Dendritic cell treated with granulocyte-macrophage colony-stimulating factor and Interleukin-4, amounts not matched to agents 40 ng/mL and 50 ng/mL, for 4 days (primary cell): Measurements from ENCODE around the gene ADGRG3.
"Not testable (repeated sequence)": the region's sequence is repeated elsewhere in the genome, so short reads cannot be mapped to it uniquely, and the experiment has no call there.

Experiments used
- H3K27ac Mint-ChIP-seq: one replicate; pipeline ENCODE4 v1.8.0; 2022; ENCODE audit warnings: mild to moderate bottlenecking, mixed read lengths
- H3K27me3 Mint-ChIP-seq: one replicate; pipeline ENCODE4 v1.8.0; 2022; ENCODE audit warnings: mild to moderate bottlenecking, mixed read lengths
- H3K36me3 Mint-ChIP-seq: one replicate; pipeline ENCODE4 v1.8.0; 2022; ENCODE audit warnings: low read depth, mixed read lengths
- H3K4me1 Mint-ChIP-seq: one replicate; pipeline ENCODE4 v1.8.0; 2022; ENCODE audit warnings: low read depth, mixed read lengths
- H3K4me3 Mint-ChIP-seq: one replicate; pipeline ENCODE4 v1.8.0; 2022; ENCODE audit warnings: mild to moderate bottlenecking, moderate library complexity, mixed read lengths
- H3K9me3 Mint-ChIP-seq: one replicate; pipeline ENCODE4 v1.8.0; 2022; ENCODE audit warnings: mixed read lengths
- intact Hi-C: fragments of 100-400 bp; cut with micrococcal nuclease; formaldehyde crosslinking; loops from one replicate; pipeline ENCODE4 v1.15.0; 2022

The ADGRG3 gene

GRCh38 chr16:57668630-57669475 lies 747 bp downstream of the ADGRG3 start:
- Mint-ChIP-seq H3K9me3 (no peaks in the 10 kb centered on the region), H3K36me3 (no peaks in the 10 kb centered on the region), H3K27ac (no peak overlapping the region), H3K27me3 (peaks cover 13% of the 10 kb centered on the region), H3K4me3 (no peak overlapping the region), H3K4me1 (peaks cover 38% of the 10 kb centered on the region)
- intact Hi-C loops, result no loop called here

- Mint-ChIP-seq H3K27me3 (peaks cover 13% of the 10 kb centered on the region), H3K4me3 (no peak overlapping the region), H3K9me3 (no peaks in the 10 kb centered on the region), H3K27ac (no peak overlapping the region), H3K4me1 (peaks cover 38% of the 10 kb centered on the region), H3K36me3 (no peaks in the 10 kb centered on the region)
- intact Hi-C loops, result no loop called here
These were observed 1.5 kb downstream of the ADGRG3 start for GRCh38 chr16:57669476-57670162.

DNA sequence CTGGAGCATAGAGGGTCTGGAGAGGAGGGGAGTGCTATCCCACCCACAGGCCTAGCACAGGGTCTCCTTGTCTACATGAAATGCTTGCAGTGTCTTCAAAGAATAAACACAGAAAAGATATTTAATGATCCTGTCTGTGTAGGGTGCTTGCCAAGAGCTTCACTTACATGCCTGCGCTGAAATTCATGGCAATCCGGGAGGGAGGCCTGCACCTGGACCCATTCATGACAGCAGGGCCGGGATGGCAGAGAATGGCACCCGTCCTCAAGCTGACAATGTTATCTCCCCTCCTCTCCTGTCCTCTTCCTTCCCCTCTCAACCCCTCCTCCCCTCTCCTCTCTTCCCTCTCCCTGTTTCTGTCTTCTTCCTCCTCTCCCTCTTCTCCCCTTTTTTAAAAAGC lies 2.1 kb downstream of the ADGRG3 start:
- Mint-ChIP-seq H3K4me1 (peaks cover 38% of the 10 kb centered on the region), H3K27me3 (peaks cover 13% of the 10 kb centered on the region), H3K9me3 (no peaks in the 10 kb centered on the region), H3K27ac (no peak overlapping the region), H3K36me3 (no peaks in the 10 kb centered on the region), H3K4me3 (no peak overlapping the region)
- intact Hi-C loops, result no loop called here

GRCh38 chr16:57671451-57671850 lies 3.3 kb downstream of the ADGRG3 start:
- H3K36me3 Mint-ChIP-seq, H3K27ac Mint-ChIP-seq, H3K9me3 Mint-ChIP-seq, intact Hi-C loops, H3K4me3 Mint-ChIP-seq: not testable (repeated sequence)
- peaks cover 11% of the 10 kb centered on the region for H3K27me3 Mint-ChIP-seq
- H3K4me1 Mint-ChIP-seq, result peaks cover 48% of the 10 kb centered on the region

- Mint-ChIP-seq H3K4me3 (no peak overlapping the region), H3K36me3 (no peaks in the 10 kb centered on the region), H3K9me3 (no peaks in the 10 kb centered on the region), H3K27ac (no peak overlapping the region), H3K27me3 (peaks cover 11% of the 10 kb centered on the region), H3K4me1 (peaks cover 45% of the 10 kb centered on the region)
- intact Hi-C loops, result no loop called here
These were observed 4.3 kb downstream of the ADGRG3 start for GRCh38 chr16:57672416-57672815.

- no peak overlapping the region for H3K27ac Mint-ChIP-seq
These were observed 4.7 kb downstream of the ADGRG3 start for GRCh38 chr16:57672824-57673223.

GRCh38 chr16:57675741-57676551 lies 7.8 kb downstream of the ADGRG3 start:
- Mint-ChIP-seq H3K4me1 (peaks cover 32% of the 10 kb centered on the region), H3K27me3 (peaks cover 5% of the 10 kb centered on the region), H3K4me3 (no peak overlapping the region), H3K27ac (no peak overlapping the region), H3K36me3 (no peaks in the 10 kb centered on the region), H3K9me3 (no peaks in the 10 kb centered on the region)
- intact Hi-C loops, result no loop called here

More at GRCh38 chr16:57672824-57673223, 4.7 kb downstream of the ADGRG3 start:
- intact Hi-C loops, result no loop called here
- Mint-ChIP-seq H3K4me3 (no peak overlapping the region), H3K36me3 (no peaks in the 10 kb centered on the region), H3K9me3 (no peaks in the 10 kb centered on the region), H3K27me3 (peaks cover 14% of the 10 kb centered on the region), H3K4me1 (peaks cover 45% of the 10 kb centered on the region)

- no peak overlapping the region for H3K27ac Mint-ChIP-seq
- no peak overlapping the region for H3K4me3 Mint-ChIP-seq
- peaks cover 32% of the 10 kb centered on the region for H3K4me1 Mint-ChIP-seq
- intact Hi-C loops, result no loop called here
- no peaks in the 10 kb centered on the region for H3K36me3 Mint-ChIP-seq
- no peaks in the 10 kb centered on the region for H3K9me3 Mint-ChIP-seq
- H3K27me3 Mint-ChIP-seq, result peaks cover 5% of the 10 kb centered on the region
These were observed 8.5 kb downstream of the ADGRG3 start for GRCh38 chr16:57676553-57677085.

DNA sequence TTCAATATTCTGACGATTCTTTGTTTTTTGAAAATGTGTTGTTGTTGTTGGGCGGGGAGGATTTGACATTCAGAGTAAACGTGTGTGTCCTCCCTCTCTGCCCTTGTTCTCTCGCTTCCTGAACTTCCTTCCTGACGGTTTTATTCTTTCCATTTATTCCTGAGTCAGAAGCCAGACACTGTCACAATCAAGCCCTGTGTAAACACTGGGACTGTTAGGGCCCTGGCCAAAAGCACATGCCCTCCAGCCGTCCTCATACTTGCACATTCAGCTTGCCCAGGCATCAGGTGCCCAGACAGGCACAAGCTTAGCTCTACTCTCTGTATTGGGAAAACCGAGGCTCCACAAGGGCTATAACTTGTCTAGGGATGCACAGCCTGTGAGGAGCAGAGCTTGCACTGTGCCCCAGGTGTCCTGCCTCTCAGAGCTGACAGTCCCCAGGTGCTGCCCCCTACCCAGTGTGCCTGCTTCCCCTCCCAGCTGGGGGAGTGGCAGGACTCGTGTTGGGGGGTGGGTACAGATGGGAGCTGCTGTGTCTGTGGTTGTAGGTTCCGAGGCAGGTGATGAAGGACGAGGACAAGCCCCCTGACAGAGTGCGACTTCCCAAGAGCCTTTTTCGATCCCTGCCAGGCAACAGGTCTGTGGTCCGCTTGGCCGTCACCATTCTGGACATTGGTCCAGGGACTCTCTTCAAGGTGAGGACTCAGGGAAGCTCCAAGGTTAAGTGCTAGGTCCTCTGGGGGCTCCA lies 9.7 kb downstream of the ADGRG3 start:
- H3K4me1 Mint-ChIP-seq, result peaks cover 32% of the 10 kb centered on the region
- no peak overlapping the region for H3K27ac Mint-ChIP-seq
- no peaks in the 10 kb centered on the region for H3K9me3 Mint-ChIP-seq
- H3K4me3 Mint-ChIP-seq, result no peak overlapping the region
- no peaks in the 10 kb centered on the region for H3K36me3 Mint-ChIP-seq
- intact Hi-C loops, result no loop called here
- H3K27me3 Mint-ChIP-seq, result peaks cover 6% of the 10 kb centered on the region

GRCh38 chr16:57679016-57679415 lies 10.9 kb downstream of the ADGRG3 start:
- intact Hi-C loops, result no loop called here
- H3K4me3 Mint-ChIP-seq, result no peak overlapping the region
- H3K27ac Mint-ChIP-seq, result no peak overlapping the region
- H3K36me3 Mint-ChIP-seq, result no peaks in the 10 kb centered on the region
- peaks cover 34% of the 10 kb centered on the region for H3K4me1 Mint-ChIP-seq
- peaks cover 7% of the 10 kb centered on the region for H3K27me3 Mint-ChIP-seq
- H3K9me3 Mint-ChIP-seq, result no peaks in the 10 kb centered on the region

DNA sequence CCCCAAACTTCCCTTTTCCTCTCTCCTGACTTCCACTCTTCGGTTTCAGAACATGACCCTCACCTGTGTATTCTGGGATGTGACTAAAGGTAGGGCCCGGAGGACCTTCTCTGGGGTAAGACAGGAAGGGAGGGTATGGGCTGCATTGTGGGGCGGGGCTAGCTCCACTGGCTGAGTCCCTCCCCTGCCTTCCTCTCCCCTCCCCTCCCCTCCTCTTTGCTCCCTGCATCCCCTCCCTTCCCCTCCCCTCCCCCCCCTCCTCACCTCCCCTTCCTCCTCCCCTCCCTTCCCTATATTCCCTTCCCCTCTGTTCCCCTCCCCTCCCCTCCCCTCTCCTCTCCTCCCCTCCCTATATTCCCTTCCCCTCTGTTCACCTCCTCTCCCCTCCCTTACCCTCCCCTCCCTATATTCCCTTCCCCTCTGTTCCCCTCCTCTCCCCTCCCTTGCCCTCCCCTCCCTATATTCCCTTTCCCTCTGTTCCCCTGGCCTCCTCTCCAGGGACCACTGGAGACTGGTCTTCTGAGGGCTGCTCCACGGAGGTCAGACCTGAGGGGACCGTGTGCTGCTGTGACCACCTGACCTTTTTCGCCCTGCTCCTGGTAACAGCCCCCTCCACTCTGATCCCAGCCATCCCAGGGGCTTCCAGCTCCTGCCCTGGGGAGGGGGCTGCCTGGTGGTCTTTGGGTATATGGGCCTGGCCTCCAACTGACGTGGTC lies 11.8 kb downstream of the ADGRG3 start:
- H3K9me3 Mint-ChIP-seq, result no peaks in the 10 kb centered on the region
- H3K36me3 Mint-ChIP-seq, result no peaks in the 10 kb centered on the region
- peaks cover 7% of the 10 kb centered on the region for H3K27me3 Mint-ChIP-seq
- intact Hi-C loops, result no loop called here
- no peak overlapping the region for H3K4me3 Mint-ChIP-seq
- peaks cover 43% of the 10 kb centered on the region for H3K4me1 Mint-ChIP-seq
- H3K27ac Mint-ChIP-seq, result no peak overlapping the region

DNA sequence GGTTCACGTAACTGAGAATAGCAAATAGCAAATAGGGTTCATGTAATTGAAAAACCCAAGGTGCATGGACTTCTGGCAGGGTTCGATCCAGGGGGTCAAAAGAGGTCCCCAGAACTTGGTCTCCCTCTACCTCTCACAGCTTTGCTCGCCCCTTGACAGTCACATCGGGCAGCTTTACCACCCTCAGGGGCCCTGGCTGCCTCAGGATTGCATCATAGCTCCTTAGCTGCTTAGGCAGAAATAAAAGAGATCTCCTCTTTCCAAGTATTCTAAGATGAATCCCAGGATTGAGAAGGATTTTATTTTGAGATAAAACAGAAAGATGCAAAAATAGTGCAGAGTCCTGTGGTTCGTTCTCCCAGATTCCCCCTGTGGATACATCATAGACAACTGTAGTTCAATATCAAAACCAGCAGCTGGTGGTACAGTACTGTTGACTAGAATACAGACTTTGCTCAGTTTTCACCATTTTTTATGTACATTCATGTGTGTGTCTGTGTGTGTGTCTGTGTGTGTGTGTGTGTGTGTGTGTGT lies 12.8 kb downstream of the ADGRG3 start:
- H3K27me3 Mint-ChIP-seq, result peaks cover 7% of the 10 kb centered on the region
- no peak overlapping the region for H3K4me3 Mint-ChIP-seq
- H3K27ac Mint-ChIP-seq, result no peak overlapping the region
- H3K9me3 Mint-ChIP-seq, result no peaks in the 10 kb centered on the region
- intact Hi-C loops, result no loop called here
- no peaks in the 10 kb centered on the region for H3K36me3 Mint-ChIP-seq
- H3K4me1 Mint-ChIP-seq, result peaks cover 37% of the 10 kb centered on the region
